HUES64 (cell line): ENCODE measurements around the gene EXOC6.
A peak's percentile ranks its signal among the peaks of the same experiment; 100 is the strongest.

Experiments
- H3K27ac ChIP-seq: 2 replicates; pipeline ENCODE4 v1.7.0; 2013; ENCODE audit warnings: low read depth, low read length, inconsistent platforms
- H3K27me3 ChIP-seq: 2 replicates; pipeline ENCODE4 v1.6.1; 2013; ENCODE audit warnings: mild to moderate bottlenecking, low read length; ENCODE audit not compliant: insufficient read depth
- H3K36me3 ChIP-seq: 2 replicates; pipeline ENCODE4 v1.6.1; 2013; ENCODE audit warnings: mild to moderate bottlenecking, low read length; ENCODE audit not compliant: insufficient read depth
- H3K4me1 ChIP-seq: 2 replicates; pipeline ENCODE4 v1.6.1; 2013; ENCODE audit warnings: mild to moderate bottlenecking, low read length, moderate library complexity; ENCODE audit not compliant: insufficient read depth
- H3K4me3 ChIP-seq: 2 replicates; pipeline ENCODE4 v1.5.1; 2013; ENCODE audit warnings: mild to moderate bottlenecking, low read length, moderate library complexity
- H3K9ac ChIP-seq: 2 replicates; pipeline ENCODE4 v1.6.1; 2013; ENCODE audit warnings: mild to moderate bottlenecking, low read depth, low read length
- H3K9me3 ChIP-seq: 2 replicates; pipeline ENCODE4 v1.6.1; 2013; ENCODE audit warnings: low read depth, low read length; ENCODE audit not compliant: insufficient read depth
- WGBS: fragments of 150-250, 120-280 bp; methylation state at CpG from one replicate; pipeline ENCODE4 v1.1.7; 2013; ENCODE audit warnings: missing lambda C conversion rate; 5-methylcytosine and 5-hydroxymethylcytosine counted together

EXOC6 gene

GRCh38 chr10:92989250-92989649 lies 140.9 kb downstream of the EXOC6 start:
- no peaks in the 10 kb centered on the region for H3K27me3 ChIP-seq
- no peak overlapping the region for H3K4me3 ChIP-seq
- H3K9me3 ChIP-seq: no peaks in the 10 kb centered on the region
- H3K9ac ChIP-seq: no peak overlapping the region
- no CpG with 5 or more reads among the region's 1 CpG for WGBS
- H3K36me3 ChIP-seq: no peaks in the 10 kb centered on the region
- H3K27ac ChIP-seq: no peak overlapping the region
- peaks cover 26% of the 10 kb centered on the region for H3K4me1 ChIP-seq

- no peak overlapping the region for H3K4me3 ChIP-seq
- no peak overlapping the region for H3K27ac ChIP-seq
- H3K9ac ChIP-seq: no peak overlapping the region
- WGBS: 71% methylated on average over 1 of the region's 1 CpG
- H3K9me3 ChIP-seq: no peaks in the 10 kb centered on the region
- no peaks in the 10 kb centered on the region for H3K27me3 ChIP-seq
- no peaks in the 10 kb centered on the region for H3K36me3 ChIP-seq
- H3K4me1 ChIP-seq: peaks cover 39% of the 10 kb centered on the region
Observed at GRCh38 chr10:92990615-92991014, 142.3 kb downstream of the EXOC6 start.

- WGBS: 94% methylated on average over 1 of the region's 2 CpGs
- Histone ChIP-seq H3K27ac (no peak overlapping the region), H3K9me3 (no peaks in the 10 kb centered on the region), H3K4me1 (peaks cover 44% of the 10 kb centered on the region), H3K36me3 (no peaks in the 10 kb centered on the region), H3K27me3 (no peaks in the 10 kb centered on the region), H3K9ac (no peak overlapping the region), H3K4me3 (no peak overlapping the region)
Observed at GRCh38 chr10:92991513-92991912, 143.2 kb downstream of the EXOC6 start.

GRCh38 chr10:92993699-92994272 lies 145.5 kb downstream of the EXOC6 start:
- Histone ChIP-seq H3K27me3 (no peaks in the 10 kb centered on the region), H3K9me3 (no peaks in the 10 kb centered on the region), H3K36me3 (no peaks in the 10 kb centered on the region), H3K4me1 (peaks cover 44% of the 10 kb centered on the region), H3K4me3 (no peak overlapping the region), H3K27ac (peak overlapping the region; percentile 5; the same call in 1 of the 2 replicates), H3K9ac (no peak overlapping the region)
- 66% methylated on average over 2 of the region's 2 CpGs for WGBS

- Histone ChIP-seq H3K4me1 (peaks cover 36% of the 10 kb centered on the region), H3K27ac (peak overlapping the region; percentile 54; the same call in 1 of the 2 replicates), H3K9me3 (no peaks in the 10 kb centered on the region), H3K4me3 (no peak overlapping the region), H3K36me3 (no peaks in the 10 kb centered on the region), H3K9ac (no peak overlapping the region), H3K27me3 (no peaks in the 10 kb centered on the region)
- WGBS: 68% methylated on average over 3 of the region's 3 CpGs
Observed at GRCh38 chr10:92995509-92995908, 147.2 kb downstream of the EXOC6 start.

- H3K4me1 ChIP-seq: peaks cover 33% of the 10 kb centered on the region
- H3K36me3 ChIP-seq: no peaks in the 10 kb centered on the region
- no peak overlapping the region for H3K9ac ChIP-seq
- no peaks in the 10 kb centered on the region for H3K27me3 ChIP-seq
- no peak overlapping the region for H3K4me3 ChIP-seq
- H3K9me3 ChIP-seq: no peaks in the 10 kb centered on the region
- H3K27ac ChIP-seq: no peak overlapping the region
Observed at GRCh38 chr10:92997620-92998019, 149.3 kb downstream of the EXOC6 start.

GRCh38 chr10:92999191-92999590 lies 150.9 kb downstream of the EXOC6 start:
- 100% methylated on average over 1 of the region's 2 CpGs for WGBS
- no peak overlapping the region for H3K27ac ChIP-seq
- H3K4me1 ChIP-seq: peaks cover 19% of the 10 kb centered on the region
- H3K9me3 ChIP-seq: no peaks in the 10 kb centered on the region
- no peak overlapping the region for H3K4me3 ChIP-seq
- H3K9ac ChIP-seq: no peak overlapping the region
- no peaks in the 10 kb centered on the region for H3K27me3 ChIP-seq
- H3K36me3 ChIP-seq: no peaks in the 10 kb centered on the region

- no peaks in the 10 kb centered on the region for H3K9me3 ChIP-seq
- H3K36me3 ChIP-seq: no peaks in the 10 kb centered on the region
- H3K9ac ChIP-seq: no peak overlapping the region
- no peaks in the 10 kb centered on the region for H3K27me3 ChIP-seq
- H3K27ac ChIP-seq: no peak overlapping the region
- no peak overlapping the region for H3K4me3 ChIP-seq
- no peaks in the 10 kb centered on the region for H3K4me1 ChIP-seq
- 66% methylated on average over 2 of the region's 3 CpGs for WGBS
Observed at GRCh38 chr10:93006435-93007039, 158.2 kb downstream of the EXOC6 start.

- Histone ChIP-seq H3K36me3 (no peaks in the 10 kb centered on the region), H3K27me3 (no peaks in the 10 kb centered on the region), H3K27ac (no peak overlapping the region), H3K9me3 (no peaks in the 10 kb centered on the region), H3K4me3 (no peak overlapping the region), H3K4me1 (no peaks in the 10 kb centered on the region), H3K9ac (no peak overlapping the region)
- 91% methylated on average over 2 of the region's 3 CpGs for WGBS
Observed at GRCh38 chr10:93015722-93016121, 167.4 kb downstream of the EXOC6 start.

GRCh38 chr10:93023013-93023650 lies 174.8 kb downstream of the EXOC6 start:
- no peaks in the 10 kb centered on the region for H3K4me1 ChIP-seq
- H3K27me3 ChIP-seq: no peaks in the 10 kb centered on the region
- no peaks in the 10 kb centered on the region for H3K36me3 ChIP-seq
- 90% methylated on average over 2 of the region's 4 CpGs for WGBS
- no peak overlapping the region for H3K4me3 ChIP-seq
- no peak overlapping the region for H3K27ac ChIP-seq
- H3K9ac ChIP-seq: no peak overlapping the region
- 0 out of 2 replicates have a peak, but pooled peaks cover 3% of the 10 kb centered on the region for H3K9me3 ChIP-seq

- no peaks in the 10 kb centered on the region for H3K36me3 ChIP-seq
- 0 out of 2 replicates have a peak, but pooled peaks cover 3% of the 10 kb centered on the region for H3K9me3 ChIP-seq
- H3K4me1 ChIP-seq: peaks cover 9% of the 10 kb centered on the region
- no peaks in the 10 kb centered on the region for H3K27me3 ChIP-seq
- 91% methylated on average over 1 of the region's 2 CpGs for WGBS
- no peak overlapping the region for H3K4me3 ChIP-seq
- no peak overlapping the region for H3K9ac ChIP-seq
- H3K27ac ChIP-seq: no peak overlapping the region
Observed at GRCh38 chr10:93026072-93026471, 177.8 kb downstream of the EXOC6 start.
